IPS-18a (cell line): ENCODE results near the gene PACSIN2.

Experiments used
- H3K27ac ChIP-seq: one replicate; pipeline ENCODE4 v1.5.1; 2013; ENCODE audit warnings: low read length
- H3K27me3 ChIP-seq: one replicate; pipeline ENCODE4 v1.6.1; 2013; ENCODE audit warnings: mild to moderate bottlenecking, low read length; ENCODE audit not compliant: control insufficient read depth, insufficient read depth
- H3K36me3 ChIP-seq: one replicate; pipeline ENCODE4 v1.6.1; 2013; ENCODE audit warnings: low read depth, low read length; ENCODE audit not compliant: control insufficient read depth
- H3K4me1 ChIP-seq: one replicate; pipeline ENCODE4 v1.6.1; 2013; ENCODE audit warnings: low read depth, low read length; ENCODE audit not compliant: control insufficient read depth
- H3K4me3 ChIP-seq: one replicate; pipeline ENCODE4 v1.5.1; 2013; ENCODE audit warnings: low read length
- H3K9ac ChIP-seq: one replicate; pipeline ENCODE4 v1.6.1; 2013; ENCODE audit warnings: mild to moderate bottlenecking, low read length, moderate library complexity
- H3K9me3 ChIP-seq: one replicate; pipeline ENCODE4 v1.6.1; 2013; ENCODE audit warnings: low read depth, low read length; ENCODE audit not compliant: control insufficient read depth

The PACSIN2 gene

DNA sequence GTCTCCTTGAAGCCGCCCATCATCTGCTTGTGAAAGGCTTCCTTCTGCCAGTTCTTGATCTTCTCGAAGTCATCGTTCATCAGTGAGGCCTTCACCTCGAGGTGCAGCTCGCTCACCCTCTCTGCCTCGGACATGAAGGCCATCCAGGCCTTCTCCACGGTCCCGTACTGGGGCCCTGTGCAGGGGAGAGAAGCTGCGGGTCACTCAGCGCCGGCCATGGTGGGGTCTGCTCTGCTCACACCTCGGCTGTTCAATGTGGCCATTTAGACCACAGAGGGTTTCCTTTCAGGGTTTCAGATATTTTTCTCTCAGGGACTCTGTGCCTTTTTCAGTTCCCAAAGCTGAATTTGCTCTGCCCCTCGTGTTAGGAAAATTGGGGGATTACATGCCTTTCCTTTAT, 123.9 kb downstream of the PACSIN2 start:
- H3K36me3 ChIP-seq: peaks cover 17% of the 10 kb centered on the region
- no peak overlapping the region for H3K4me3 ChIP-seq
- no peaks in the 10 kb centered on the region for H3K9me3 ChIP-seq
- no peaks in the 10 kb centered on the region for H3K4me1 ChIP-seq
- H3K27ac ChIP-seq: no peak overlapping the region
- H3K9ac ChIP-seq: no peak overlapping the region
- H3K27me3 ChIP-seq: no peaks in the 10 kb centered on the region

DNA sequence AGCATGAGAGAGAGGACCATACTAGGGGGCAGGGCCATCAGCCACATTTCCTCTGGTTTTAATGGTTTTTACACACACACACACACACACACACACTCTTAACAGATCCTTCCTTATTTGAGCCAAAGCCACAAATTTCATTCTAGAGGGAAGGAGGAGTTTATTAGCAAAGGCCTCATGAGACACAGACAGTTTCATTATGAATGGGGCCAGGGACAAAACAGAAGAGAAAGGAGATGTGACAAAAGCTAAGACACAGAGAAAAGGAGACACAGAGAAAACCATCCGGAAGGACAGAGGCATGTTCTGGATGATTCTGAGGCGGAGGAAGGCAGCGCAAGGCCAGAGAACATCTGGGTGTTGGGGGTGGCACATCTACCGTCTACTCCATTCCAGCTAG, 125.6 kb downstream of the PACSIN2 start:
- Histone ChIP-seq H3K4me3 (no peak overlapping the region), H3K9ac (no peak overlapping the region), H3K36me3 (peaks cover 17% of the 10 kb centered on the region), H3K9me3 (no peaks in the 10 kb centered on the region), H3K4me1 (no peaks in the 10 kb centered on the region), H3K27ac (no peak overlapping the region), H3K27me3 (no peaks in the 10 kb centered on the region)

DNA sequence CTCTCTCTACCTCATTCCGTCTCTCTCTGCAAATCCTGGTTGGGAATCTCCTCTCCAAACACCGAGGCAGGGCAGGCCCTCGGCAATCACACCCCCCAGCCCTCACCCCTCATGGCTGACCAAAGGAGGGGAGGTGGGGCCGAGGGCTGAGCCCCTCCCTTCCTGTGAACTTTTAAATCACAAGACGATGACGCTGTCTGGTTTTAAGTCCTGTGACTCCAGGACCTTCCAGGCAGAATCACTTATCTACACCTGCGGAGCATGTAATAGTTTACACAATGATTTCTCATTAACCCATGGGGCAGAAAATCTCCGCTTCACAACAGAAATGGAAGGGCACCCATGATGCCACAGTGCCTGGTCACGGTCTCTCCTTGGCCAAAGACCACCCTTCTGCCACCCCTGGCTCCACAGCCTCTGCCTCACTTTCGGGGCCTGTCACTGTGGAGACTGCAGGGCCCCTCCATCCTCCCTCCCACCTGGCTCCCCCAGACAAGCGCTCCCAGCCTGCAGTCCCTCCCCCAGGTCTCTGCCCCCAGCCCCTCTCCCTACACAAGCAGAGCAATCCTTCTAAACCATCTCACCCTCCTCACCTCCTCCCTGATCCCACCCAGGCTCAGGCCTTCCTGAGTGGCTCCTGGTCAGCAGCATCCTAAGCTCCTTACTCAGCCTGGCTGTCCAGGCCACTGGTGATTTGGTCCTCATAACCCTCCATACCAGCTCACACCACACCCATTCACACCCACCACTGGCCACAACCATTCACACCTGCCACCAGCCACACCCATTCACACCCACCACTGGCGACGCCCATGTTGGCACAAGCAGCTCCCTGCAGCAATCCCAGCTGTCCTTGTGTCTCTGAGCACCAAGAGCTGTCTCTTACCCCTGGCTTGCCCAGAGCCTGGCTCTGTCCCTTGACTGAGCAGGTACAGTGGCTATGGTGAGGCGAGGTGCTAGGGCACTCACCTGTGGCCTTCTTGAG, 127.1 kb downstream of the PACSIN2 start:
- no peaks in the 10 kb centered on the region for H3K27me3 ChIP-seq
- H3K4me3 ChIP-seq: no peak overlapping the region
- no peak overlapping the region for H3K9ac ChIP-seq
- H3K4me1 ChIP-seq: no peaks in the 10 kb centered on the region
- no peaks in the 10 kb centered on the region for H3K9me3 ChIP-seq
- H3K27ac ChIP-seq: no peak overlapping the region
- peaks cover 25% of the 10 kb centered on the region for H3K36me3 ChIP-seq

DNA sequence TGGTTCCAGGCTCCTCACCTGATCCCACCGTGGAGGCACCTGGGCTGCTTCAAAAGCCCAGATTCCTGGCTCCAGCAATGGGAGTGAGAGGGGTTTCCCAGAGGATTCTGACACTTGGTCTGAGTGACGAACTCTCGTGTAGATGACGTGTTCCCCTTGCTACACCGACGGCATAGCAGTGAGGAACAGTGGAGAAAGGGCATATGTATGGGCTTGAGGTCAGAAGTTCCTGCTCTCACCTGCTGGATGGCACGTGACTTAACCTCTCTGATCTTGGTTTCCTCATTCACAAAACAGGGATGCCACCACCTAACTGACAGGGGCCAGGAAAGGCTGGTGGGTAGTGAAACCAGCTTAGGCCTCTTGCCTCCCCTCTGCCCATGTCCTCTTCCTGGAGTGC, 127.8 kb downstream of the PACSIN2 start:
- Histone ChIP-seq H3K36me3 (peaks cover 26% of the 10 kb centered on the region), H3K27me3 (no peaks in the 10 kb centered on the region), H3K9ac (no peak overlapping the region), H3K27ac (no peak overlapping the region), H3K9me3 (no peaks in the 10 kb centered on the region), H3K4me1 (no peaks in the 10 kb centered on the region), H3K4me3 (no peak overlapping the region)

DNA sequence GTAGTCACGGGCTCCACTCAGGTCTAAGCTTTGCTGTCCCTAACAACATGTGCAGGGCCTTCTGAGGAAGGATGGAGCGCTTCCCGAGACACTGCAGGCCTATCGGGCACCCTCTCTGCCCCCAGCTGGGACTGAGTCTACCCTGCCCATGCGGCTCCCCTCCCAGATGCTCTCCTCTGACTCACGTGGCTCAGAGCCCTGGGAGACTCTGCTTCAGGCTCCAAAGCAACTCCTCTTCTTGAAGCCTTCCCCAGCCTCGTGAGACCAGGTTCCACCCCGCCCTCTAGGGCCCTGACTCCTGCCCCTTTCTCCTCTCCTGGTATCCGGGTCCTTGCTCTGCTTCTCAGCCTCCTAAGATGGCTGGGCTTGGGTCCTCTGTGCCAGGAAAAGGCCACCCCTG, 129.5 kb downstream of the PACSIN2 start:
- H3K27me3 ChIP-seq: no peaks in the 10 kb centered on the region
- no peak overlapping the region for H3K27ac ChIP-seq
- H3K9me3 ChIP-seq: no peaks in the 10 kb centered on the region
- H3K4me3 ChIP-seq: no peak overlapping the region
- H3K4me1 ChIP-seq: no peaks in the 10 kb centered on the region
- H3K9ac ChIP-seq: no peak overlapping the region
- H3K36me3 ChIP-seq: peaks cover 34% of the 10 kb centered on the region

- H3K27me3 ChIP-seq: no peaks in the 10 kb centered on the region
- H3K9ac ChIP-seq: no peak overlapping the region
- no peaks in the 10 kb centered on the region for H3K4me1 ChIP-seq
- no peak overlapping the region for H3K27ac ChIP-seq
- no peak overlapping the region for H3K4me3 ChIP-seq
- H3K36me3 ChIP-seq: peaks cover 34% of the 10 kb centered on the region
- no peaks in the 10 kb centered on the region for H3K9me3 ChIP-seq
Measured at GRCh38 chr22:42884616-42885375, 130.2 kb downstream of the PACSIN2 start.

DNA sequence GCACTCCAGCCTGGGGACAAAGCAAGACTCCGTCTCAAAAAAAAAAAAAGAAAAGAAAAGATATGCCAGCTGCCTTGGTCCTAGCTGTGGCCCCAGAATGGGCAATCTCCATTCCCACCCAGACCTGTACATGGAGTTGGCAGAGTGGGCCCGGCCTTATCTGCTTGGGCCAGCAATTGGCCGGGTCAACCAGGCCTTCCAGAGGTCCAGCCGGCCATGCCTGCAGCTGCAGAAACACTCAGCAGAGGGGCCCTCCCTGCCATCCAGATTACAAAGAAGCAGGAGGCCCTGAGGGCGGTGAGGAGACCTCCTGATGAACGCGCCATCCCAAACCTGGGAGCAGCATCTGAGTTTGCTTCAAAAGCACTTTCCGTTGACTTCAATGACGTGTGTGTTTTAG, 131.0 kb downstream of the PACSIN2 start:
- H3K9me3 ChIP-seq: no peaks in the 10 kb centered on the region
- peaks cover 35% of the 10 kb centered on the region for H3K36me3 ChIP-seq
- no peaks in the 10 kb centered on the region for H3K27me3 ChIP-seq
- H3K9ac ChIP-seq: no peak overlapping the region
- no peak overlapping the region for H3K4me3 ChIP-seq
- no peak overlapping the region for H3K27ac ChIP-seq
- H3K4me1 ChIP-seq: no peaks in the 10 kb centered on the region

- no peaks in the 10 kb centered on the region for H3K27me3 ChIP-seq
- no peak overlapping the region for H3K9ac ChIP-seq
- no peaks in the 10 kb centered on the region for H3K9me3 ChIP-seq
- H3K4me3 ChIP-seq: no peak overlapping the region
- H3K36me3 ChIP-seq: peaks cover 33% of the 10 kb centered on the region
- no peak overlapping the region for H3K27ac ChIP-seq
- no peaks in the 10 kb centered on the region for H3K4me1 ChIP-seq
Measured at GRCh38 chr22:42883121-42883520, 131.8 kb downstream of the PACSIN2 start.

- Histone ChIP-seq H3K9ac (no peak overlapping the region), H3K9me3 (no peaks in the 10 kb centered on the region), H3K27me3 (no peaks in the 10 kb centered on the region), H3K4me3 (no peak overlapping the region), H3K36me3 (peaks cover 31% of the 10 kb centered on the region), H3K27ac (no peak overlapping the region), H3K4me1 (no peaks in the 10 kb centered on the region)
Measured at GRCh38 chr22:42881982-42882656, 132.8 kb downstream of the PACSIN2 start.

GRCh38 chr22:42881298-42881697, 133.7 kb downstream of the PACSIN2 start:
- Histone ChIP-seq H3K27ac (no peak overlapping the region), H3K4me3 (no peak overlapping the region), H3K9me3 (no peaks in the 10 kb centered on the region), H3K4me1 (no peaks in the 10 kb centered on the region), H3K9ac (no peak overlapping the region), H3K36me3 (peaks cover 34% of the 10 kb centered on the region), H3K27me3 (no peaks in the 10 kb centered on the region)

GRCh38 chr22:42880815-42881214, 134.1 kb downstream of the PACSIN2 start:
- Histone ChIP-seq H3K36me3 (peaks cover 34% of the 10 kb centered on the region), H3K4me3 (no peak overlapping the region), H3K27ac (no peak overlapping the region), H3K27me3 (no peaks in the 10 kb centered on the region), H3K9ac (no peak overlapping the region), H3K4me1 (no peaks in the 10 kb centered on the region), H3K9me3 (no peaks in the 10 kb centered on the region)
